HepG2 (cell line): Measurements from ENCODE around the gene CCL8. TPM values are rescaled to one million over a fixed set of nuclear protein-coding genes. Genes with fewer than 3 reads are reported as not detected.

ENCODE experiments used
- ATAC-seq: fragments of 200-7000 bp; cut with Tn5 transposase; 3 replicates; pipeline ENCODE4 v1.9.1; 2020; ENCODE audit warnings: mild to moderate bottlenecking, moderate library complexity
- BruUV-seq: library from RNA; stranded (reverse); fragments of 400-500 nt; replicated peaks from 2 replicates; lab custom pipeline; 2021; lab: Mats Ljungman, UMichigan
- CTCF ChIA-PET: fragments of 300-600 bp; formaldehyde crosslinking; extraction: SDS; loops from one replicate; lab custom pipeline; 2021; ENCODE audit warnings: low total read pairs, inconsistent platforms, low intra/inter-chr PET ratio; lab: Yijun Ruan, JAX
- POLR2A ChIA-PET: fragments of 350-600 bp; sonication (Branson Sonifier 250); formaldehyde crosslinking; loops from one replicate; lab custom pipeline; 2020; ENCODE audit warnings: antibody characterized with exemption, inconsistent platforms; lab: Yijun Ruan, JAX
- DNase-seq: peaks from one replicate; pipeline ENCODE4 v3.0.0-alpha.2; 2015; ENCODE audit warnings: low spot score
- FAIRE-seq: peaks from 3 replicates; lab custom pipeline; 2011; peaks lifted over from hg19 to GRCh38; lab: Jason Lieb, UNC
- H2AFZ ChIP-seq: one replicate; pipeline ENCODE4 v1.6.1; 2011; ENCODE audit warnings: low read length, inconsistent platforms
- H3K27ac ChIP-seq: fragments of 300-600 bp; 3 replicates; pipeline ENCODE4 v1.8.0; 2011; ENCODE audit warnings: mixed run types, mild to moderate bottlenecking, mixed read lengths, low read length, inconsistent platforms; ENCODE audit not compliant: insufficient read depth; ENCODE audit errors: extremely low read length
- H3K27me3 ChIP-seq, 2 experiments: fragments of 200-600 bp in 1 of 2; 2 replicates in 1 of 2; 3 replicates in 1 of 2; pipeline versions ENCODE4 v1.6.0 to v1.8.0; 2011; ENCODE audit warnings: low read length in 2 of 2, mild to moderate bottlenecking in 2 of 2, moderate library complexity in 2 of 2, inconsistent platforms in 1 of 2; ENCODE audit not compliant: insufficient read depth in 2 of 2, control insufficient read depth in 1 of 2
- H3K36me3 ChIP-seq, 2 experiments: fragments of 200-600 bp in 1 of 2; replicated peaks in 1 of 2; 2 replicates in 1 of 2; 3 replicates in 1 of 2; pipeline versions ENCODE4 v1.5.1 to v1.8.0; 2011; ENCODE audit warnings: low read length in 2 of 2, inconsistent platforms in 1 of 2; ENCODE audit not compliant: insufficient read depth in 2 of 2, control insufficient read depth in 1 of 2
- H3K4me1 ChIP-seq: 2 replicates; pipeline ENCODE4 v1.5.1; 2012; ENCODE audit warnings: low read length, inconsistent platforms; ENCODE audit not compliant: insufficient read depth
- H3K4me2 ChIP-seq: 2 replicates; pipeline ENCODE4 v1.6.0; 2011; ENCODE audit warnings: low read depth, low read length, inconsistent platforms
- H3K4me3 ChIP-seq, 3 experiments: fragments of 200-600 bp in 1 of 3; sonication (generic), shearing (Covaris generic) in 1 of 3; replicated peaks in 1 of 3; 2 replicates each; pipeline ENCODE4 v1.5.1; 2011 to 2016; ENCODE audit warnings: low read length in 3 of 3, inconsistent platforms in 2 of 3, low read depth in 2 of 3, mild to moderate bottlenecking in 2 of 3, control low read depth in 1 of 3, mixed read lengths in 1 of 3; ENCODE audit not compliant: insufficient read depth in 1 of 3
- H3K79me2 ChIP-seq: one replicate; pipeline ENCODE4 v1.6.1; 2011; ENCODE audit warnings: low read length, inconsistent platforms; ENCODE audit not compliant: insufficient read depth
- H3K9ac ChIP-seq: 2 replicates; pipeline ENCODE4 v1.6.0; 2011; ENCODE audit warnings: mild to moderate bottlenecking, low read depth, low read length, inconsistent platforms; ENCODE audit not compliant: insufficient read depth
- H3K9me3 ChIP-seq: 2 replicates; pipeline ENCODE4 v1.5.1; 2012; ENCODE audit warnings: mild to moderate bottlenecking, low read length
- H4K20me1 ChIP-seq: 2 replicates; pipeline ENCODE4 v1.6.0; 2011; ENCODE audit warnings: inconsistent platforms, mild to moderate bottlenecking, low read length, moderate library complexity; ENCODE audit not compliant: insufficient read depth
- AFF4 ChIP-seq: sonication (generic); formaldehyde crosslinking; IDR thresholded peaks from 2 replicates; pipeline ENCODE4 v1.4.0; 2020; ENCODE audit warnings: missing genetic modification reagents
- FOXP1 ChIP-seq, 2 experiments: fragments of 450-650 bp in 1 of 2; IDR thresholded peaks; 2 replicates each; pipeline ENCODE4 v1.6.1; 2017 to 2018; ENCODE audit warnings: antibody characterized with exemption in 1 of 2
- GPBP1L1 ChIP-seq: sonication (generic); formaldehyde crosslinking; IDR thresholded peaks from 2 replicates; pipeline ENCODE4 v1.5.0; 2020; ENCODE audit warnings: mild to moderate bottlenecking, missing genetic modification reagents
- NCOA2 ChIP-seq: sonication (generic); formaldehyde crosslinking; IDR thresholded peaks from 2 replicates; pipeline ENCODE4 v1.8.0; 2022; ENCODE audit warnings: inconsistent platforms
- RAD21 ChIP-seq: fragments of 450-650 bp; formaldehyde crosslinking; IDR thresholded peaks from 2 replicates; pipeline ENCODE4 v1.5.0; 2020; ENCODE audit warnings: mild to moderate bottlenecking
- ZBTB44 ChIP-seq: sonication (generic); formaldehyde crosslinking; IDR thresholded peaks from 2 replicates; pipeline ENCODE4 v1.4.0; 2020; ENCODE audit warnings: missing genetic modification reagents
- ZNF34 ChIP-seq: sonication (generic); formaldehyde crosslinking; IDR thresholded peaks from 2 replicates; pipeline ENCODE4 v1.4.0; 2020; ENCODE audit warnings: mild to moderate bottlenecking, missing genetic modification reagents, borderline replicate concordance
- ZNF737 ChIP-seq: sonication (generic); formaldehyde crosslinking; IDR thresholded peaks from 2 replicates; pipeline ENCODE4 v1.5.0; 2020; ENCODE audit warnings: missing genetic modification reagents, mild to moderate bottlenecking, borderline replicate concordance
- ZSCAN5A ChIP-seq: sonication (generic); formaldehyde crosslinking; IDR thresholded peaks from 2 replicates; pipeline ENCODE4 v1.8.0; 2022; ENCODE audit warnings: mild to moderate bottlenecking, missing genetic modification reagents, borderline replicate concordance
- ZUFSP ChIP-seq: sonication (generic); formaldehyde crosslinking; IDR thresholded peaks from 2 replicates; pipeline ENCODE4 v1.9.0; 2021; ENCODE audit warnings: missing genetic modification reagents, mild to moderate bottlenecking, borderline replicate concordance
- in situ Hi-C: cut with HindIII; loops from 2 replicates; pipeline ENCODE4 v1.10.0; 2017; ENCODE audit warnings: low pct_unique_long_range_greater_than_20kb; ENCODE audit not compliant: extremely low pct_ligation_motif_present
- intact Hi-C: fragments of 100-400 bp; cut with micrococcal nuclease; formaldehyde crosslinking; loops from one replicate; pipeline ENCODE4 v1.10.0; 2022; ENCODE audit not compliant: unreplicated experiment
- polyA plus RNA-seq, 8 experiments: library from polyadenylated mRNA; depleted of rRNA in 3 of 8; stranded (reverse) in 7 of 8; unstranded in 1 of 8; fragments of >200 nt; fragmentation: Illumina TruSeq in 4 of 8; extraction: Trizol in 4 of 8; gene quantifications; 2 replicates each; pipeline versions ENCODE4 v1.2.1 to v1.2.3, GENCODE V29; 2011 to 2016; ENCODE audit warnings: low read depth in 4 of 8, missing spikeins in 1 of 8, mixed read lengths in 1 of 8; ENCODE audit not compliant: insufficient read depth in 1 of 8
- total RNA-seq, 5 experiments: library from RNA; depleted of rRNA; stranded (reverse); fragments of >200 nt; fragmentation: Illumina TruSeq; extraction: Trizol; gene quantifications; 2 replicates each; pipeline ENCODE4 v1.2.3, GENCODE V29; 2016; ENCODE audit warnings: low read depth in 1 of 5

CCL8 gene
- total and polyA plus RNA-seq, 2 of the 13 experiments (the other 11 are each of a cell fraction or from before 2014, with no cell fraction given): not detected

GRCh38 chr17:34354637-34355036 lies 35.4 kb downstream of the CCL8 start:
- in situ Hi-C loops: no loop called here

More at GRCh38 chr17:34354637-34355036, 35.4 kb downstream of the CCL8 start:
- BruUV-seq: no TSS peak
- Histone ChIP-seq H3K4me2 (no peak overlapping the region), H3K27me3 (no peaks in the 10 kb centered on the region), H3K9me3 (no peaks in the 10 kb centered on the region), H3K9ac (no peak overlapping the region), H3K4me1 (no peaks in the 10 kb centered on the region), H2AFZ (no peak overlapping the region), H4K20me1 (no peaks in the 10 kb centered on the region), H3K79me2 (no peaks in the 10 kb centered on the region), H3K36me3 (no peaks in the 10 kb centered on the region), H3K4me3 (no peak overlapping the region), H3K27ac (no peak overlapping the region)
- FAIRE-seq (no peak), ATAC-seq (no peak), DNase-seq (no peak)
- intact Hi-C loops: no loop called here
- TF ChIP-seq GPBP1L1 (no peak), ZNF34 (CRISPR knock-in tag) (no peak), NCOA2 (CRISPR knock-in tag) (no peak), ZUFSP (CRISPR knock-in tag) (no peak), RAD21 (no peak), ZBTB44 (no peak), FOXP1 (IDR thresholded peaks at IDR 0.05) (no peak), FOXP1 (CRISPR knock-in tag; IDR thresholded peaks at IDR 0.05) (no peak), ZSCAN5A (no peak), AFF4 (no peak), ZNF737 (CRISPR knock-in tag) (no peak)
- CTCF ChIA-PET: no interaction called here
- POLR2A ChIA-PET: no interaction called here
